GM12874 (cell line): ENCODE data around the gene PITPNM2.

ENCODE experiments used
- TF ChIP-seq, protein P1 (sequence below): IDR thresholded peaks from 2 replicates; pipeline ENCODE4 v1.5.1; 2011; ENCODE audit warnings: low read depth, mild to moderate bottlenecking, control low read depth, low read length, moderate library complexity; ENCODE audit not compliant: insufficient read depth

Gene PITPNM2

DNA sequence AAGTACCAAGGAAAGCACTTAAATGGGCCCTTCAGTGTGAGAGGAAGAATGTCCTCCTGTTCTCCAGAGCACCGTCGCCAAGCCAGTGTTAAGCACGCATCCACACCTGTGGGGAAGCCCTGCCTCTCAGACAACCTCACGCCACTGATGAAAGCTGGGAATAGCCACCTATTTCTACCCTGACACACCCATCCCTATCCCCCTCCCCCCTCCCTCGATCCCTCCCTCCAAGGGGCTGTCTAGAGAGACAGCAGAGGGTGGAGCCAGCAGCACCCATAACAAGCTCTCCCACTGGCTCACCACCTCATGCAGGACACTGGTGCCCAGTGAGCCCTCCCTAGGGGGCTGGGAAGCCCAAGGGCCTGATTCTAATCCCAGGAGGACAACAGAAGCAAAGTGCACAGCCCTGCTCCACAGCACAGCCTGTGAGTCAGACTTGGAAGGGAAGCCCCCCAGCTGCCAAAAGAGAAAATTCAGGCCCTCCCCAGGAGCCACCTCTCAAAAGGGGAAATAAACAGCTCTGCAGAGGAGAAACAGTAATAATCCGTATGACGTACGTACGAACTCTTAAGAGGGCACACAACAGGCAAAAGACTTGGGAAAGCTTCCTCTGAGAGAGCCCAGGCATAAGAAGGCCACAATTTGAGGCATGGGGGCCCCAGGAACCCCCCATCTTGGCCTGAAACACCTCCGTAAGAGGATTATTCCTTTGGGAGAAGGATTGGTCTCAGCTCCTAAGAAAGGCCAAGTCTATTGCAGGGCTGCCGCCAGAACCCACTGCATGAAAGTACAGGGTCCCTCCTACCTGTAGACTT, 7.8 kb downstream of the PITPNM2 start:
- TF ChIP-seq, protein P1, sequence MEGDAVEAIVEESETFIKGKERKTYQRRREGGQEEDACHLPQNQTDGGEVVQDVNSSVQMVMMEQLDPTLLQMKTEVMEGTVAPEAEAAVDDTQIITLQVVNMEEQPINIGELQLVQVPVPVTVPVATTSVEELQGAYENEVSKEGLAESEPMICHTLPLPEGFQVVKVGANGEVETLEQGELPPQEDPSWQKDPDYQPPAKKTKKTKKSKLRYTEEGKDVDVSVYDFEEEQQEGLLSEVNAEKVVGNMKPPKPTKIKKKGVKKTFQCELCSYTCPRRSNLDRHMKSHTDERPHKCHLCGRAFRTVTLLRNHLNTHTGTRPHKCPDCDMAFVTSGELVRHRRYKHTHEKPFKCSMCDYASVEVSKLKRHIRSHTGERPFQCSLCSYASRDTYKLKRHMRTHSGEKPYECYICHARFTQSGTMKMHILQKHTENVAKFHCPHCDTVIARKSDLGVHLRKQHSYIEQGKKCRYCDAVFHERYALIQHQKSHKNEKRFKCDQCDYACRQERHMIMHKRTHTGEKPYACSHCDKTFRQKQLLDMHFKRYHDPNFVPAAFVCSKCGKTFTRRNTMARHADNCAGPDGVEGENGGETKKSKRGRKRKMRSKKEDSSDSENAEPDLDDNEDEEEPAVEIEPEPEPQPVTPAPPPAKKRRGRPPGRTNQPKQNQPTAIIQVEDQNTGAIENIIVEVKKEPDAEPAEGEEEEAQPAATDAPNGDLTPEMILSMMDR: no peak

DNA sequence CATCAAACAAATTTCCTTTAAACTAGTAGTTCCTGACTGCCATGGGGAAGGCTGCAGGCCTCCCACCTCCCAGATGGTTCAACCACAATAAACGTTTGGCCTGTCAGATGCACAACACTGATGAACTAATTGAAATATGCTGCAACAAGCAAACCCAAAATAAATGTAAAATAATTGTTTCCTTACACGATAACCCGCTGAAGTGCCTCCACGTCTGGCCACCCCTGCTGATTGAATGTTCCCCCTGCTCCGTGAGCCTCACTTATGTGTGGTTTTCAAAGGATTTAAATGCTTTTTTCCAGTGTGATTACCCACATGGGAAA, 8.4 kb downstream of the PITPNM2 start:
- TF ChIP-seq, protein P1: no peak

DNA sequence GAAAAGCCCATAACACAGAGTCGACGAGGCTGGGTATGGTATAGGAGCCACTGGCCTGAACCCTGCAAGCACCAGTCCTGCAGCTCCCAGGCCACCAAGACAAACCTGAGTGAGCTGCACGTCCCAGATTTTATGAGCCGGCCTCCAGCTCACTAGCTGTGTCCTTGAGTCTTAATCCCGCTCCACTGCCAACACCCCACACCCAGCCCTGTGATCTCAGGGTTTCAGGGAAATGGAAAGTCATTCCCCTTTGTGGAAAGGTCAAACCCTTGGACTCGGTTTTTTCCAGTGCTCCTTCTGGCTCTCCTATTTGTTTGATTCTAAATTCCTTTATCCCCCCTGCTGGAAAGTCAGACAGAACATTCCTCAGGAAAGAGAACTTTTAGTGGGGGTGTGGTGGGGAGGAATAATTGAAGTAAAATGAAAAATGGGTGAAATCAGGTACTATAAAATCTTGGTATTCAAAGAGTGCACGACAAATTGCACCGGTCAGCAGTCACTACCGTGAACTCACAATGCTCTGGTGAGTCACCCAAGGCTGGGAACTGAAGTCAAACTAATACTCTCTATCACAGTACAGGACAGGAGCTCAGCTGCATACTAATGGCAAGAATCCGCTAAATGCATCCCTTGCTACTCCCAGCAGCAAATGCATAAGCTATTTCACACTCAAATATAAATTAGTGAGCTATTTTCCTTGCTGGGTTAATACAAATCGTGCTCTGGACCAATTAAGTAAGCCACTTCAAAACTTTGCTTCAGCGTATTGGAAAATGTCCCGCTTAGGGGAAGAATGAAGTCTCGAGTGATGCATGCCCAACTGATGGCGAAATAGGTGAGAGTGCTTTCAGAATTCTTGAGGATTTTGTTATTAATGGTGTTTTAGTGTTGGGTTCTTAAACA, 9.0 kb downstream of the PITPNM2 start:
- TF ChIP-seq, protein P1: no peak

- TF ChIP-seq, protein P1: no peak
Measured at GRCh38 chr12:123140676-123141614, 9.9 kb downstream of the PITPNM2 start.

DNA sequence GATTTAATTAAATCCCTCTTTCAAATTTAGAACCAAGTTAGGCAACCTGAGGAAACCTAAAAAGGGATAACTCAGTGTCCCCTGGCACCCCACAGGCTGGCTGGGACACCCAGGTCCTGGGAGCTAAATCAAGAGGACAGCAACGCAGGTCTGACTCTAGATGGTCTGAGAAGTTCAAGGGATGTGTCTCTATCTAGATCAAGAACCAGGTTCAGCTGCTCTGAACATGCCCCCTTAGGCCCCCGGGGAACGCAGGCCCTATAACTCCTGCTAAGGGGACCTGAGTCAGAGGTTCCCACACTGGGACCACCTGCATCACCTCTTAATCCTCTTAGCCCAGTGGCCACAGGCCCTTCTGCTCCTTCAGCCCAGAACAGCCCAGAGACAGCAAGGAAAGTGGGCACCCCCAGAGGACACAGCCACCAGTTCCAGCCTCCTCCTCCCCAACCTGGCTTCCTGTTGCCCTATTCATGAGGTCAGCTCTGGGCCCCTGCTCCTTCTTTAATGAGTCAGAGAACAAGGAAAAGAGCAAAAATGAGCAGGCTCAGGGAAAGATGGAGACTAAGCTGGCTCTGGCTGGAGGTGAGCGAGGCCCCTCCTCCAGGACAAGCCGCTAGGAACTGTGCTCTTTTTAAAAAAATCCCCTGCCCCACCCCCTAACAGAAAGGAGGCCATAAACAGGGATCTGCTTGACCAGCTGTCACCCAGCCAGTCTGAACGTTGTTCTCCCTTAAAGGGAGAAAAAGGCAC, 10.8 kb downstream of the PITPNM2 start:
- TF ChIP-seq, protein P1: no peak

GRCh38 chr12:123135688-123136087, 15.2 kb downstream of the PITPNM2 start:
- TF ChIP-seq, protein P1: no peak
